Mesendoderm (in vitro differentiated cells): ENCODE data around the gene PLCG2.

Experiments
- DNase-seq: peaks from one replicate; pipeline ENCODE4 v3.0.0; 2013
- H2AK5ac ChIP-seq: 2 replicates; pipeline ENCODE4 v1.6.1; 2013; ENCODE audit warnings: low read length, inconsistent platforms
- H2BK120ac ChIP-seq: 2 replicates; pipeline ENCODE4 v1.6.1; 2013; ENCODE audit warnings: low read depth, mild to moderate bottlenecking, low read length, moderate library complexity, mixed read lengths
- H2BK15ac ChIP-seq: replicated peaks from 2 replicates; pipeline ENCODE4 v1.6.1; 2013; ENCODE audit warnings: low read depth, mild to moderate bottlenecking, moderate library complexity
- H2BK5ac ChIP-seq: 2 replicates; pipeline ENCODE4 v1.6.1; 2013; ENCODE audit warnings: low read length, inconsistent platforms
- H3K18ac ChIP-seq: 2 replicates; pipeline ENCODE4 v1.6.1; 2013; ENCODE audit warnings: mild to moderate bottlenecking, low read length, mixed read lengths
- H3K23ac ChIP-seq: one replicate; pipeline ENCODE4 v1.6.1; 2013; ENCODE audit warnings: low read length
- H3K27ac ChIP-seq: 2 replicates; pipeline ENCODE4 v1.5.1; 2013; ENCODE audit warnings: low read depth, mild to moderate bottlenecking, inconsistent platforms, low read length, moderate library complexity
- H3K27me3 ChIP-seq: 2 replicates; pipeline ENCODE4 v1.6.1; 2013; ENCODE audit warnings: low read length, control low read depth, mild to moderate bottlenecking, inconsistent platforms; ENCODE audit not compliant: insufficient read depth, poor library complexity
- H3K36me3 ChIP-seq: 2 replicates; pipeline ENCODE4 v1.6.1; 2013; ENCODE audit warnings: low read length, inconsistent platforms; ENCODE audit not compliant: control insufficient read depth, insufficient read depth
- H3K4ac ChIP-seq: one replicate; pipeline ENCODE4 v1.6.1; 2013; ENCODE audit warnings: low read depth, mild to moderate bottlenecking, low read length, moderate library complexity
- H3K4me1 ChIP-seq: 2 replicates; pipeline ENCODE4 v1.6.1; 2013; ENCODE audit warnings: low read depth, low read length, inconsistent platforms; ENCODE audit not compliant: control insufficient read depth
- H3K4me2 ChIP-seq: 2 replicates; pipeline ENCODE4 v1.6.1; 2013; ENCODE audit warnings: low read length
- H3K4me3 ChIP-seq: 2 replicates; pipeline ENCODE4 v1.5.1; 2013; ENCODE audit warnings: mild to moderate bottlenecking, low read length
- H3K56ac ChIP-seq: one replicate; pipeline ENCODE4 v1.6.1; 2013; ENCODE audit warnings: low read length
- H3K79me1 ChIP-seq: 2 replicates; pipeline ENCODE4 v1.6.1; 2013; ENCODE audit warnings: low read length, inconsistent platforms
- H3K79me2 ChIP-seq: 2 replicates; pipeline ENCODE4 v1.6.1; 2013; ENCODE audit warnings: mild to moderate bottlenecking, low read length; ENCODE audit not compliant: control insufficient read depth, insufficient read depth
- H3K9ac ChIP-seq: 2 replicates; pipeline ENCODE4 v1.6.1; 2013; ENCODE audit warnings: low read length, inconsistent platforms
- H4K5ac ChIP-seq: one replicate; pipeline ENCODE4 v1.6.1; 2013; ENCODE audit warnings: low read length
- H4K8ac ChIP-seq: one replicate; pipeline ENCODE4 v1.6.1; 2013; ENCODE audit warnings: low read depth, mild to moderate bottlenecking, control low read depth, low read length, moderate library complexity
- WGBS: extraction: QIAGEN DNeasy Blood & Tissue Kit; methylation state at CpG from one replicate; pipeline ENCODE4 v1.1.7; 2013; ENCODE audit warnings: low lambda C conversion rate, missing lambda C conversion rate; ENCODE audit not compliant: insufficient coverage; ENCODE audit errors: extremely low coverage; 5-methylcytosine and 5-hydroxymethylcytosine counted together

The PLCG2 gene

DNA sequence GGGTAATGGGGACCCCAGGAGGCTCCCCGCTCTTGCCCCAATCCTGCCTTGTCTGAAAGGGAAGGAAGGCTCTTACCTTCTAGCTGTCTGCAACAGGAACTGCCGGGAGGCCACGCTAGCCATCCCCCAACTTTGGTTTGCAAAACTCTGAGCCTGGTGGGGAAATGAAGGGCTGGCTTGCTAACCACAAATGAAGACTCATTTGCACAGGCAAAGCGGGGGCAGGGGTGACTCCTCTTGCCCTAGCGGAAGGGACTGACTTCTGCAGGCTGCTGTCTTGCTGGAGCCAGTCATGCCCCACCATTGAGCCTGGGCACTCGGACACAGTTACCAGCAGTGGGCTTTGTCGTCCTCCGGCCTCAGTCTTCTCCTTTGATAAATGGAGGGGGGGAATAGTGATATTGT, 52.6 kb downstream of the PLCG2 start:
- Histone ChIP-seq H2BK5ac (no peak overlapping the region), H4K5ac (no peak overlapping the region), H2BK15ac (no peak overlapping the region), H3K9ac (no peak overlapping the region), H3K4me3 (no peak overlapping the region), H3K4me1 (peaks cover 3% of the 10 kb centered on the region), H3K23ac (peak overlapping the region; percentile 37), H3K36me3 (no peaks in the 10 kb centered on the region), H3K18ac (no peak overlapping the region), H3K4me2 (no peak overlapping the region), H3K79me1 (no peaks in the 10 kb centered on the region), H3K56ac (peak overlapping the region; percentile 10), H3K27me3 (no peaks in the 10 kb centered on the region), H3K4ac (no peak overlapping the region), H2BK120ac (no peak overlapping the region), H4K8ac (no peak overlapping the region), H3K79me2 (no peaks in the 10 kb centered on the region), H3K27ac (no peak overlapping the region), H2AK5ac (no peak overlapping the region)
- DNase-seq = peak; percentile 43
- WGBS = no CpG with 5 or more reads among the region's 8 CpGs

DNA sequence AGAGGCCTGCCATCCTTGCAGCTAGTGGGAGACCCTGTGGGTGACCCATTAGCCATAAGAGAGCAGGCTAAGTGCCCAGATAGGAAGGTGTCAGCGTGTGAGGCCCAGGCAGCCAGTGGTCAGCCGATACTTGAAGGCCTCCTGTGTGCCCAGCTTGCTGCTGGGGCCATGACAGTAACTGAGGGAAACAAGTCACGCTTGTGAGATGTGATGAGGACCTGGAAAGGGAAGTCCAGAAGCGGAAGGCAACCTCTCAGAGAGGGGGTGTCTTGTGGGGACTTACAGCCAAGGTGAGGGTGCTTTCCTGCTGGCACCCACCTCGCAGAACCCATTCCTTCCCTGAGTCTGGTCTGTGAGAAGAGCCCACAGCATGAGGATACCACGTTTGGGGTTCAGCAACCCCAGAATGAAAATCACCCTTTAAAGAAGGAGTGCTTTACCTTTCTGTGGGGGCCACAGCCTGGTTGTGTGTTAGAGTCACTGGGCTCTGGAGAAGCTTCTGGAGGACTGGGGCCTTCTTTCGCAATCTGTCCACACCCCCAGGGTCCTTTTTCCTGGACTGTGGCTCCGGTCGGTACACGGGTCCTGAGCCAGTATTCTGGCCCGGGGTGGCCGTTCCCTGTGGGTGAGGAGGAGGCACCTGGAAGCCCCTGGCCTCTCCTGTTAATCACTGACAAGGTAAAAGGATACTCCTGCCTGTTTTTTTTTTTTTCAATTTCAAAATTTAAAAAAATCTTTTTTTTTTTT, 53.9 kb downstream of the PLCG2 start:
- peaks cover 3% of the 10 kb centered on the region for H3K4me1 ChIP-seq
- H3K79me1 ChIP-seq = no peaks in the 10 kb centered on the region
- no peak overlapping the region for H3K4me3 ChIP-seq
- H2BK5ac ChIP-seq = no peak overlapping the region
- WGBS = no CpG with 5 or more reads among the region's 12 CpGs
- no peak overlapping the region for H2AK5ac ChIP-seq
- no peak overlapping the region for H3K27ac ChIP-seq
- H3K23ac ChIP-seq = no peak overlapping the region
- no peak overlapping the region for H2BK15ac ChIP-seq
- H3K9ac ChIP-seq = no peak overlapping the region
- H3K56ac ChIP-seq = no peak overlapping the region
- H3K18ac ChIP-seq = no peak overlapping the region
- H3K4me2 ChIP-seq = no peak overlapping the region
- no peak overlapping the region for H4K5ac ChIP-seq
- no peaks in the 10 kb centered on the region for H3K79me2 ChIP-seq
- H3K4ac ChIP-seq = no peak overlapping the region
- no peak for DNase-seq
- no peaks in the 10 kb centered on the region for H3K27me3 ChIP-seq
- no peak overlapping the region for H4K8ac ChIP-seq
- H2BK120ac ChIP-seq = no peak overlapping the region
- H3K36me3 ChIP-seq = no peaks in the 10 kb centered on the region

DNA sequence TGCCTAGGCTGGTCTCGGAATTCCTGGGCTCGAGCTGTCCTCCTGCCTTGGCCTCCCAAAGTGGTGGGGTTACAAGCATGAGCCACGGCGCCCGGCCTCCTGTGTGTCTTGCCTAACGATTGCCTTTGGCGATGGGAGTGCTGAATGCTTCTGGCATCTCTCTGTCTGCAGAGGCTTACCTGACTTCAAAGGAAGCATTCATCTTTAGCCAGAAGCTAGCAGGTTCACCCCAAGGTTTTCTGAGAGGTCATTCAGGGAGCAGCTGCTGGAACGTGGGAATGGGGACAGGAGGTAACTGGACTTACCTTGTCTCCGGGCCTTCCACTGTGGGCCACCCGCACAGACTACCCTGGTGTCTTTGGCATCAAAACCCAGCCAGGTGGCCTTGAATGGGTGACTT, 54.7 kb downstream of the PLCG2 start:
- no peak for DNase-seq
- H3K9ac ChIP-seq = no peak overlapping the region

DNA sequence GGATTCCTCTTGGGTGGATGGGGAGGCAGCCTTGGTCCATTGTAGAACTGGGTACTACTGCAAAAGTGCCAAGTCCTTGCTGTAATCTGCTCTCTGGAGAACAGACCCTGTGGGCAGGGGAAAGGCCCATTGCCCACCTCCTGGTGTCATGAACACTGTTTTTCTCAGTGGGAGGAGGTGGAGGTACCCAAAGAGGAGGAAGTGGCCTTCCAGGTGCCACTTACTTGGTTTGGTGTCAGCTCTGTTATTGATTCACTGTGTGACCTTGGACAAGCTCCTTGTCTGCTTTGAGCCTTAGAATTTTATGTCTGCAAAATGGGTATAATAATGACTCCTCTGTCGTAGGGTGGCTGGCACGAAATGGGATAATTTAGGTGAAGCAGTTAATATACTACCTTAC, 55.8 kb downstream of the PLCG2 start:
- no peak overlapping the region for H2BK120ac ChIP-seq

More for the DNA sequence above, 54.7 kb downstream of the PLCG2 start:
- Histone ChIP-seq H3K27ac (no peak overlapping the region), H3K4ac (no peak overlapping the region), H2BK120ac (no peak overlapping the region), H4K5ac (no peak overlapping the region), H3K4me1 (peaks cover 3% of the 10 kb centered on the region), H4K8ac (no peak overlapping the region), H3K36me3 (no peaks in the 10 kb centered on the region), H3K4me2 (no peak overlapping the region), H3K27me3 (no peaks in the 10 kb centered on the region), H3K79me2 (no peaks in the 10 kb centered on the region), H2BK15ac (no peak overlapping the region), H2AK5ac (no peak overlapping the region), H3K23ac (no peak overlapping the region), H3K56ac (no peak overlapping the region), H3K18ac (no peak overlapping the region), H3K79me1 (no peaks in the 10 kb centered on the region), H2BK5ac (no peak overlapping the region), H3K4me3 (no peak overlapping the region)
- WGBS = no CpG with 5 or more reads among the region's 10 CpGs

DNA sequence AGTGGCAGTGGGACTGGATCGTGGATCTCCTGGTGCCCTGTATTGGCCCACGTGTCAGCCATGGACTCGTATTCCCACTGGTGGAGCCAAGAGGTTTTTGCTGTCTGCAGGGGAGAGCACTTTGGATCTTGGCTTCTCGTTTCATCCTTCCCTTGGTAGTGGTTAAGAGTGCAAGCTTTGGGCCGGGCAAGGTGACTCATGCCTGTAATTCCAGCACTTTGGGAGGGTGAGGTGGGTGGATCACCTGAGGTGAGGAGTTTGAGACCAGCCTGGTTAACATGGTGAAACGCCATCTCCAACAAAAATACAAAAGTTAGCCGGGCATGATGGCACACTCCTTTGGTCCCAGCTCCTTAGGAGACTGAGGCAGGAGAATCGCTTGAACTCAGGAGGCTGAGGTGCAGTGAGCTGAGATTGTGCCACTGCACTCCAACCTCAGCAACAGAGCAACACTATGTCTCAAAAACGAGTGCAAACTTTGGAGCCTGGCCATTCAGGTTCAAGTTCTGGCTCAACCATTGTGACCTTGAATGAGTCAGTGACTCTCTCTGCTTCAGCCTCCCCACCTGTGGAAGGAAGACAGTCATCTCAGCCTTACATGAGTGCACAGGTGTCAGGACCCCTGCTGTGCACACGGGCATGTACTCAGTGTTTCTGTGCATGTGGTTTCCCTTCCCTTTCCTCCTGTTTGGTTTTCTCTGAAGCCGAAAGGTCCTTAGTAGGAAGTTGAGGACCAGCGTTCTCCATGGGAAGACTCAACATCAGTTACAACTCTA, 57.4 kb downstream of the PLCG2 start:
- no peak overlapping the region for H3K23ac ChIP-seq
- DNase-seq = no peak
- H3K9ac ChIP-seq = no peak overlapping the region
- no peak overlapping the region for H2AK5ac ChIP-seq
- H3K18ac ChIP-seq = no peak overlapping the region
- H4K5ac ChIP-seq = no peak overlapping the region
- WGBS = no CpG with 5 or more reads among the region's 12 CpGs
- H3K4ac ChIP-seq = no peak overlapping the region
- H2BK5ac ChIP-seq = no peak overlapping the region
- H3K56ac ChIP-seq = no peak overlapping the region
- H2BK15ac ChIP-seq = no peak overlapping the region
- no peaks in the 10 kb centered on the region for H3K79me1 ChIP-seq
- H3K27me3 ChIP-seq = no peaks in the 10 kb centered on the region
- no peak overlapping the region for H4K8ac ChIP-seq
- H3K4me1 ChIP-seq = peaks cover 2% of the 10 kb centered on the region
- no peak overlapping the region for H3K4me2 ChIP-seq
- no peak overlapping the region for H3K4me3 ChIP-seq
- H3K36me3 ChIP-seq = no peaks in the 10 kb centered on the region
- H2BK120ac ChIP-seq = no peak overlapping the region
- no peaks in the 10 kb centered on the region for H3K79me2 ChIP-seq
- no peak overlapping the region for H3K27ac ChIP-seq

More for the DNA sequence above, 55.8 kb downstream of the PLCG2 start:
- H3K27ac ChIP-seq = no peak overlapping the region
- no CpG with 5 or more reads among the region's 2 CpGs for WGBS
- no peak overlapping the region for H2BK15ac ChIP-seq
- no peak overlapping the region for H3K4me3 ChIP-seq
- H3K23ac ChIP-seq = no peak overlapping the region
- no peak overlapping the region for H3K4ac ChIP-seq
- peaks cover 3% of the 10 kb centered on the region for H3K4me1 ChIP-seq
- no peaks in the 10 kb centered on the region for H3K36me3 ChIP-seq
- H3K18ac ChIP-seq = no peak overlapping the region
- H2AK5ac ChIP-seq = no peak overlapping the region
- H2BK5ac ChIP-seq = no peak overlapping the region
- H4K5ac ChIP-seq = no peak overlapping the region
- no peaks in the 10 kb centered on the region for H3K79me1 ChIP-seq
- no peaks in the 10 kb centered on the region for H3K27me3 ChIP-seq
- no peaks in the 10 kb centered on the region for H3K79me2 ChIP-seq
- H3K4me2 ChIP-seq = no peak overlapping the region
- no peak overlapping the region for H4K8ac ChIP-seq
- no peak for DNase-seq
- no peak overlapping the region for H3K56ac ChIP-seq
- H3K9ac ChIP-seq = no peak overlapping the region
